GM19397 (cell line): Measurements from ENCODE around the gene UBA52.

Experiments used
- ATAC-seq: cut with Tn5 transposase; IDR thresholded peaks from one replicate; pipeline ENCODE4 v1.9.1; 2021; ENCODE audit warnings: mild to moderate bottlenecking, moderate library complexity; ENCODE audit not compliant: unreplicated experiment

Gene UBA52

DNA sequence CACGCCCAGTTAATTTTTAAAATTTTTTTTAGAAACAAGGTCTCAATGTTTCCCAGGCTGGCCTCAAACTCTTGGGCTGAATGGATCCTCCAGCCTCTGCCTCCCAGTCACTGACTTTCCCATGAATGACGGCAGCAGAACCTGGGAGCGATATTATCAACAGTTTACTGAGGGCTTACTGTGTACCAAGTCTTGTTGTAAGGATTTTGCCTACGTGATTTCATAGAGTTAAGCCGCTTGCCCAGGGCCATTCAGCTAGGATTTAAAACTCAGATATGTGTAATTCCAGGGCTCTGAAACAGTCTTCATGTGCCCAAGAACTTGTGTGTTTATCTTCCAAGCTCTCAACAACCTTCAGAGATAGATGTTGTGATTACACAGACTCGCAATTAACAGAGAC is 20.0 kb upstream of the UBA52 start:
- ATAC-seq, result no peak

DNA sequence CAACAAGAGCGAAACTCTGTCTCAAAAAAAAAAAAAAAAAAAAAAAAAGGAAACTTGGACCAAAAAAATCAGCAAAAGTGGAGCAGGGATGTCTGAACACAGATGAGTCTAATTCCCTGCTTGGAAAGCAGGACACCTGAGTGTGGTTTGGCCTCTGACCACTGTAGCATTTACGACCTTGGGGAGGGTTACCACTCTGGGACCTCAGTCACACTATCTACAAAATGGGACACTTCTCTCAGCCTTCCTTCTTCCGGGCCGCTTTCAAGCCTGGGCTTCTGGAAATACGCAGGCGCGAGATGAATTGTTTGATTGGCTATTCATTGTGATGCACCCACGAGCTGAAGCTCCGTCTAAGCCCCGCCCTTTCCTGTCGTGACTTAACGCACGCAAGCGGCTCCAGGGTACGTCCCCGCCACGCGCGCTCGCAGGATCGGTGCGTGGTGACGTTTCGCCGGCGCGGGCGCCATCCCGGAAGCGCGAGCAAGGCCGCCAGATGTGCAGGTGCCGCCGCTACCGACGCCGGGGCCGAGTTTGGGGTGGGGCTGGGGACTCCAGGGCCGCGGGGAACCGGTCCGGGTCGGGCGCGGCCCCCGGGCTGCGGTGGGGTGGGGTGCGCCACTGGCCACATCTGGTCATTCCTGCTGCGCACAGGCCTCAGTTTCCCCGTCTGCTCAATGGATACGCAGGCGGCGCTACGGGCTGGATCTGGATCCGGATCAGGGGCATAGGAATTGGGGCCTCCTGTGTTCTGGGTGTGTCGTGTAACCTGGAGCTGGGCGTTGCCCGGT is 14.1 kb upstream of the UBA52 start, which contains the start of gene KXD1:
Gene KXD1, plus strand, starts transcription at position 460 of the 791 bp plus-strand sequence. CDS start 4,187 bp downstream, outside the sequence.
- ATAC-seq, result peak; percentile 93

- no peak for ATAC-seq
Measured at GRCh38 chr19:18558202-18558555, 13.5 kb upstream of the UBA52 start.

GRCh38 chr19:18558604-18559003 is 13.1 kb upstream of the UBA52 start:
- no peak for ATAC-seq

GRCh38 chr19:18559685-18560084 is 12.0 kb upstream of the UBA52 start:
- no peak for ATAC-seq

- ATAC-seq, result no peak
Measured at GRCh38 chr19:18562086-18562485, 9.6 kb upstream of the UBA52 start.

GRCh38 chr19:18566953-18567352 is 4.7 kb upstream of the UBA52 start:
- ATAC-seq, result no peak

GRCh38 chr19:18568367-18568766 is 3.3 kb upstream of the UBA52 start:
- ATAC-seq, result no peak

- ATAC-seq, result no peak
Measured at GRCh38 chr19:18574691-18575291, 3.1 kb downstream of the UBA52 start.

GRCh38 chr19:18576383-18576782 is 4.7 kb downstream of the UBA52 start:
- ATAC-seq, result no peak

DNA sequence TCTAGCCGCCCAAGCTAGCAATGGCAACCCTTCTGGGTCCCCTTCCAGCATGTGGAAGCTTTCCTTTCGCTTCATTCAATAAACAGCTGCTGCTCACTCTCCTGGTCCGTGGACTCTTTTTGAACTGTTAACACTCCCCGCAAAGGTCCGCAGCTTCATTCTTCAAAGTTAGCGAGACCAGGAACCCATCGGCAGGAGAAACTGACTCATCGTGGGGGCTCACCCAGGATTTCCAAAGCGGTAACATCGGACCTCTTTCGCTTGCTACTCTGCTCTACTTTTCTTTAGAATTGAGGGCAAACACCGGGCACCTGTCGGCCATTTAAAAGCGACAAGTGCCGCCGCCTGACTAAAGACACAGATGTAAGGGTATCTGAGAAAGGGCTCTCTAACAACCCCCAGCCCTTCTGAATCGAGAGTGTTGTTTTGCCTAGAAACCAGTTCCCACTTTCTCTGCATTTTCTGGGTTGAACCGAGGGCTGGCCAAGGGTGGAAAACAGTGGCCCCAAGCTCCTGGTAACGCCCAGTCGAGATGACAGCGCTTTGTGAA is 5.8 kb downstream of the UBA52 start:
- ATAC-seq, result no peak

- no peak for ATAC-seq
Measured at GRCh38 chr19:18580311-18580710, 8.7 kb downstream of the UBA52 start.

GRCh38 chr19:18586306-18586705 is 14.6 kb downstream of the UBA52 start:
- ATAC-seq, result no peak

- ATAC-seq, result no peak
Measured at GRCh38 chr19:18587561-18587960, 15.9 kb downstream of the UBA52 start.

DNA sequence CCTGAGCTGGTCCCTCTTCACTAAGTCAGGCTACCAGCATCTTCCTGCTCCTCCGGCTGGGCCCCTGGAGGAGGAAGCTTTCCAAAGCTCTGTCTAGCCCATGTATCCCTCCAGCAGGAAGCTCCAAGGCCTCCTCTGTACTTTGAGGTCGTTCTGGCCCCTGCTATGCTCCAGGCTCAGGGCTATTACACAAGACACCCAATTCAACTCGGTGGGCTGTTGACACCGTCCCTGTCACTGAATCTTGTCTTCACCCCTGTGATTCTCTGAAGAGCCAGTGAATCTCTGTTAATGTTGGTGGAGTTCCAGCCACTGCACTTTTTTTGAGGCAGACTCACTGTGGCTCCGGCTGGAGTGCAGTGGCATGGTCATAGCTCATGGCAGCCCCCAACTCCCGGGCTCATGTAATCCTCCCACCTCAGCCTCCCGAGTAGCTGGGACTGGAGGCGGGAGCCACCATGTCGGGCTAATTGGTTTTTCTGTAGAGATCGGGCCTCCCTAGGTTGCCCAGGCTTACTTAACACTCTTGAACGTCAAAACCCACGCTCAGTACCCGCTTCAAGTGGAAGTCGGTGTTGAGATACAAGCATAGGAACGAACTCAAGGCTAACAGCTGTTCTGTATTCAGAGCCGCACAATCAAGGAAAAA is 16.4 kb downstream of the UBA52 start:
- no peak for ATAC-seq

DNA sequence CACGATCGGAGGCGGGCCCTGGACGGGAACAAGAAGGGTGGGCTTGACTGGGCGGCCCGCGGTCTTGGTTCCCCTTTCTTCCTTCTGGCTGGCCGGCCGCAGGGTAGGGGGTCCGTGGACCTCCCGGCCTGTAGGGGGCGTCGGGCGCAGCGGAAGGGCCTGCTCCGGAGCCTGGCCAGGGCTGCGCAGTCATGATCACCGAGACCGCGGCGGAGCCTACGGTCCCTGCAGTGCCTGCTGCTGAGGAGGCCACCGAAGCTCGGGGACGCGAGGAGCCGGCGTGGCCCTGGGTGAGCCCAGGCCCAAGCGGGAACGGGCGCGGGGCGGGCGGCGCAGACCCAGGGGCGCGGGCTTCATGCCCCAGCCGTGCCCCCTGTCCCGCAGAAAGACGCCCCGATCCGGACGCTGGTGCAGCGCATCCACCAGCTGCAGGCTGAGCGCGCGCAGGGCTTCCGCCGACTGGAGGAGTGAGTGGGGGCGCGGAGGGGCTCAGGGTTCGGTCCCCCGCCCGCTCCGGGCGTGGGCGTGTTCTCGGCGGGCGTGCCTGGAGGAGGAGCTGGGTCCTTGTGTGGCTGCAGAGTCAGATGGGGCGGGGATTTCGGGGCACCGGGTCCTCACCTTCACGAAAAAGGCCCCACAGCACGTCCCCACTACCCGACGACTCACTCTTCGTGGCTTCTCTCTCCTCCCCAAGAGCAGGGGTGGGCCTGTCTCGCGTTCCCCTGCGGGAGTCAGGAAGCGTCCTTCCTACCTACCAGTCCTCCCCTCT is 17.1 kb downstream of the UBA52 start, which contains the start of gene REX1BD:
Gene REX1BD, plus strand, starts transcription at position 188 of the 769 bp plus-strand sequence. Its CDS starts 4 bp downstream, at position 192.
- peak; percentile 87 for ATAC-seq

GRCh38 chr19:18589380-18590272 is 18.0 kb downstream of the UBA52 start:
- ATAC-seq, result peak; percentile 30

DNA sequence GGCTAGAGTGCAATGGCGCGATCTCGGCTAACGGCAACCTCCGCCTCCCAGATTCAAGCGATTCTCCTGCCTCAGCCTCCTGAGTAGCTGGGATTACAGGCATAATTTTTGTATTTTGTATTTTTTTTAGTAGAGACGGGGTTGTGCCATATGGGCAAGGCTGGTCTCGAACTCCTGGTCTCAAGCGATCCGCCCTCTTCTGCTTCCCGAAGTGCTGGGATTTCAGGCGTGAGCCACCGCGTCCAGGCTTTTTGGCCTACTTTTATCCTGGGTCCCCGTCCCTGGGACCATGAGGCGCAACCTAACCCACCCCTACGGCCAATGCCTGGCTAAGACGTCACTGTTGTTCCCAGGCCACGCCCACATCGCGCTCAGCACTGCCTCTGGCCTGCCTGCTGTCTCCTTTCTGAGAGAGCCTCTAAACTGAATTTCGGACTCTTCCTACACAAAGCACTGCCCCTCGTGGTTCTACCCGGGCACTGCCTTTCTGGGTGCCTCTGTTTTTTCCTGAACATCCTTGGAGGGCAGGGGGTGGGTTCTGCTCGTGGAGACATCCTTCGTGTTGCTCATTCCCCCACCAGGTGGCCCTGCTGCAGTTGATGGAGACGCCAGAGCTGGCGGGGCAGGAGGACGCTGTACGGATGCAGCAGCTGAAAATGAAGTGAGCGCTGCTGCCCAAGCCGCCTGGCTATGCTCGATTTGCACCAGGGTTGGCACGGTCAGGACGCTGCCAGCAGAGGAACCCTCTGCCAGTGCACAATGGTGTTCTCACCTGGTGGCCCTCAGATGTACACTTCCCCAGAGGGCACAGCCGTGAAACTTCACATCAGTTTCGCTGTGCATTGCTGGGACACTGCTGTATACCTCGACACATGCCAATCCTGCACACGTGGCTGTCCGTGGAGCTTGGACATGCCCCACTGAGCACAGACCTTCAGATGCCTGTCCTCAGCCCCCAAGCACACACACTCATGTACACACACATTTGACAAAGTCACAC is 18.9 kb downstream of the UBA52 start:
- ATAC-seq, result no peak
